HepG2 (cell line): ENCODE data around the gene KLHDC4. TPM values are rescaled to one million over a fixed set of nuclear protein-coding genes. Genes with fewer than 3 reads are reported as not detected.

Experiments
- AGO1 ChIP-seq: fragments of 200-400 bp; formaldehyde crosslinking; IDR thresholded peaks from 2 replicates; pipeline ENCODE4 v1.6.1; 2017; ENCODE audit warnings: mild to moderate bottlenecking, low read depth, low read length, moderate library complexity; ENCODE audit not compliant: poor library complexity, severe bottlenecking
- CTCF ChIP-seq: sonication (generic); formaldehyde crosslinking; IDR thresholded peaks from 2 replicates; pipeline ENCODE4 v1.5.0; 2020; ENCODE audit warnings: mild to moderate bottlenecking, missing genetic modification reagents, moderate library complexity
- GATA4 ChIP-seq: sonication (generic); IDR thresholded peaks from 2 replicates; pipeline ENCODE4 v1.6.1; 2016; ENCODE audit warnings: antibody characterized with exemption, low read depth, borderline replicate concordance
- GLI4 ChIP-seq: sonication (generic); formaldehyde crosslinking; IDR thresholded peaks from 2 replicates; pipeline ENCODE4 v1.5.1; 2020; ENCODE audit warnings: missing genetic modification reagents, mild to moderate bottlenecking, moderate library complexity, borderline replicate concordance
- HNF4A ChIP-seq: sonication (generic); formaldehyde crosslinking; IDR thresholded peaks from 2 replicates; pipeline ENCODE4 v1.4.0; 2020; ENCODE audit warnings: missing genetic modification reagents
- JDP2 ChIP-seq: sonication (generic); formaldehyde crosslinking; IDR thresholded peaks from 2 replicates; pipeline ENCODE4 v1.8.1; 2022; ENCODE audit warnings: missing genetic modification reagents, borderline replicate concordance
- JUND ChIP-seq: sonication (generic); formaldehyde crosslinking; IDR thresholded peaks from 2 replicates; pipeline ENCODE4 v1.8.0; 2022; ENCODE audit warnings: mild to moderate bottlenecking, missing genetic modification reagents
- KLF15 ChIP-seq: sonication (generic); formaldehyde crosslinking; IDR thresholded peaks from 2 replicates; pipeline ENCODE4 v1.8.1; 2023; ENCODE audit warnings: borderline replicate concordance, mild to moderate bottlenecking, inconsistent platforms, missing genetic modification reagents, mixed read lengths
- MBD4 ChIP-seq: IDR thresholded peaks from 2 replicates; pipeline ENCODE4 v1.6.1; 2012; ENCODE audit warnings: low read length, inconsistent platforms, borderline replicate concordance
- MZF1 ChIP-seq: sonication (generic); formaldehyde crosslinking; IDR thresholded peaks from 2 replicates; pipeline ENCODE4 v1.8.1; 2023; ENCODE audit warnings: mild to moderate bottlenecking, missing genetic modification reagents, borderline replicate concordance
- NFKBIZ ChIP-seq: IDR thresholded peaks from 2 replicates; pipeline ENCODE4 v1.6.1; 2018; ENCODE audit warnings: missing genetic modification reagents, missing compliant biosample characterization
- PAXIP1 ChIP-seq: sonication (generic); formaldehyde crosslinking; conservative IDR thresholded peaks from 2 replicates; pipeline ENCODE4 v1.4.0; 2020; ENCODE audit warnings: mild to moderate bottlenecking, missing genetic modification reagents, moderate library complexity
- SALL1 ChIP-seq: sonication (generic); formaldehyde crosslinking; IDR thresholded peaks from 2 replicates; pipeline ENCODE4 v1.8.0; 2022; ENCODE audit warnings: mild to moderate bottlenecking, missing genetic modification reagents
- SNRNP70 ChIP-seq: fragments of 200-400 bp; formaldehyde crosslinking; IDR thresholded peaks from 2 replicates; pipeline ENCODE4 v1.6.1; 2017; ENCODE audit warnings: mild to moderate bottlenecking, low read depth, low read length, moderate library complexity
- TEAD3 ChIP-seq: optimal IDR thresholded peaks from 2 replicates; pipeline ENCODE3; 2016; ENCODE audit warnings: borderline replicate concordance
- TOPORS ChIP-seq: sonication (generic); formaldehyde crosslinking; IDR thresholded peaks from 2 replicates; pipeline ENCODE4 v1.8.0; 2023; ENCODE audit warnings: mild to moderate bottlenecking, missing genetic modification reagents
- TSC22D2 ChIP-seq: sonication (generic); formaldehyde crosslinking; IDR thresholded peaks from 2 replicates; pipeline ENCODE4 v1.5.1; 2020; ENCODE audit warnings: missing genetic modification reagents, mild to moderate bottlenecking, borderline replicate concordance
- ZBTB2 ChIP-seq: sonication (generic); formaldehyde crosslinking; IDR thresholded peaks from 2 replicates; pipeline ENCODE4 v1.8.0; 2022; ENCODE audit warnings: low read depth, missing genetic modification reagents
- ZBTB7A ChIP-seq: sonication (generic); formaldehyde crosslinking; IDR thresholded peaks from 2 replicates; pipeline ENCODE4 v1.8.0; 2022; ENCODE audit warnings: mild to moderate bottlenecking, missing genetic modification reagents
- ZNF367 ChIP-seq: sonication (generic); formaldehyde crosslinking; IDR thresholded peaks from 2 replicates; pipeline ENCODE4 v1.4.0; 2020; ENCODE audit warnings: missing genetic modification reagents, borderline replicate concordance
- ZNF737 ChIP-seq: sonication (generic); formaldehyde crosslinking; IDR thresholded peaks from 2 replicates; pipeline ENCODE4 v1.5.0; 2020; ENCODE audit warnings: missing genetic modification reagents, mild to moderate bottlenecking, borderline replicate concordance
- ZNF772 ChIP-seq: sonication (generic); formaldehyde crosslinking; IDR thresholded peaks from 2 replicates; pipeline ENCODE4 v1.5.0; 2020; ENCODE audit warnings: mild to moderate bottlenecking, missing genetic modification reagents
- ZNF782 ChIP-seq: sonication (generic); formaldehyde crosslinking; IDR thresholded peaks from 2 replicates; pipeline ENCODE4 v1.4.0; 2020; ENCODE audit warnings: missing genetic modification reagents, mild to moderate bottlenecking, borderline replicate concordance
- polyA plus RNA-seq, 8 experiments: library from polyadenylated mRNA; depleted of rRNA in 3 of 8; stranded (reverse) in 7 of 8; unstranded in 1 of 8; fragments of >200 nt; fragmentation: Illumina TruSeq in 4 of 8; extraction: Trizol in 4 of 8; gene quantifications; 2 replicates each; pipeline versions ENCODE4 v1.2.1 to v1.2.3, GENCODE V29; 2011 to 2016; ENCODE audit warnings: low read depth in 4 of 8, missing spikeins in 1 of 8, mixed read lengths in 1 of 8; ENCODE audit not compliant: insufficient read depth in 1 of 8
- total RNA-seq, 5 experiments: library from RNA; depleted of rRNA; stranded (reverse); fragments of >200 nt; fragmentation: Illumina TruSeq; extraction: Trizol; gene quantifications; 2 replicates each; pipeline ENCODE4 v1.2.3, GENCODE V29; 2016; ENCODE audit warnings: low read depth in 1 of 5
- TF ChIP-seq, protein P1 (sequence below): sonication (generic); formaldehyde crosslinking; IDR thresholded peaks from 2 replicates; pipeline ENCODE4 v1.4.0; 2020; ENCODE audit warnings: missing genetic modification reagents

Gene KLHDC4
- total and polyA plus RNA-seq, 2 of the 13 experiments (the other 11 are each of a cell fraction or from before 2014, with no cell fraction given) = 18.7 to 31.8 TPM

GRCh38 chr16:87812200-87812656, 46.4 kb upstream of the KLHDC4 start (continued):
- peak; percentile 68 for TF ChIP-seq CTCF (CRISPR knock-in tag)
- TF ChIP-seq TOPORS (CRISPR knock-in tag) = no peak
- TF ChIP-seq NFKBIZ = no peak
- TF ChIP-seq ZBTB7A = no peak
- no peak for TF ChIP-seq MZF1 (CRISPR knock-in tag)
- TF ChIP-seq ZNF782 (CRISPR knock-in tag) = no peak
- no peak for TF ChIP-seq GATA4
- no peak for TF ChIP-seq TSC22D2 (CRISPR knock-in tag)
- no peak for TF ChIP-seq MBD4
- TF ChIP-seq JDP2 (CRISPR knock-in tag) = no peak
- TF ChIP-seq HNF4A = no peak
- TF ChIP-seq SNRNP70 = no peak
- TF ChIP-seq GLI4 (CRISPR knock-in tag) = no peak
- no peak for TF ChIP-seq ZNF737 (CRISPR knock-in tag)
- TF ChIP-seq KLF15 (CRISPR knock-in tag) = no peak
- peak; percentile 31; the same call in 1 of the 2 replicates for TF ChIP-seq SALL1 (CRISPR knock-in tag)
- peak; percentile 64 for TF ChIP-seq TEAD3 (CRISPR knock-in tag)
- TF ChIP-seq ZBTB2 = no peak
- TF ChIP-seq, protein P1, sequence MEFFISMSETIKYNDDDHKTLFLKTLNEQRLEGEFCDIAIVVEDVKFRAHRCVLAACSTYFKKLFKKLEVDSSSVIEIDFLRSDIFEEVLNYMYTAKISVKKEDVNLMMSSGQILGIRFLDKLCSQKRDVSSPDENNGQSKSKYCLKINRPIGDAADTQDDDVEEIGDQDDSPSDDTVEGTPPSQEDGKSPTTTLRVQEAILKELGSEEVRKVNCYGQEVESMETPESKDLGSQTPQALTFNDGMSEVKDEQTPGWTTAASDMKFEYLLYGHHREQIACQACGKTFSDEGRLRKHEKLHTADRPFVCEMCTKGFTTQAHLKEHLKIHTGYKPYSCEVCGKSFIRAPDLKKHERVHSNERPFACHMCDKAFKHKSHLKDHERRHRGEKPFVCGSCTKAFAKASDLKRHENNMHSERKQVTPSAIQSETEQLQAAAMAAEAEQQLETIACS (CRISPR knock-in tag) = no peak
- no peak for TF ChIP-seq AGO1
- no peak for TF ChIP-seq ZNF772 (CRISPR knock-in tag)
- TF ChIP-seq JUND (CRISPR knock-in tag) = no peak
- no peak for TF ChIP-seq ZNF367
- TF ChIP-seq PAXIP1 = 0 out of 2 replicates have a peak, but pooled peaks have one; percentile 39
